H1 (cell line): ENCODE results near the gene ROGDI. TPM values are rescaled to one million over a fixed set of nuclear protein-coding genes. Genes with fewer than 3 reads are reported as not detected.

ENCODE experiments used
- CTCF ChIA-PET: fragments of 300-600 bp; sonication (Branson Sonifier 250); formaldehyde crosslinking; loops from one replicate; lab custom pipeline; 2021; ENCODE audit not compliant: partially characterized antibody; lab: Charles Lee
- POLR2A ChIA-PET: fragments of 300-600 bp; sonication (Branson Sonifier 250); formaldehyde crosslinking; loops from one replicate; lab custom pipeline; 2021; ENCODE audit warnings: inconsistent platforms; ENCODE audit not compliant: partially characterized antibody; lab: Charles Lee
- DNase-seq, 2 experiments: peaks; one replicate each; pipeline versions ENCODE4 v3.0.0 to v3.0.0-alpha.2; 2010 to 2022; ENCODE audit warnings: low spot score in 2 of 2, low read depth in 1 of 2, mixed read lengths in 1 of 2
- FAIRE-seq: peaks from 2 replicates; lab custom pipeline; 2011; peaks lifted over from hg19 to GRCh38; lab: Jason Lieb, UNC
- H2AFZ ChIP-seq: 2 replicates; pipeline ENCODE4 v1.8.1; 2012; ENCODE audit warnings: low read length, inconsistent platforms
- H2AK5ac ChIP-seq: 2 replicates; pipeline ENCODE4 v1.6.1; 2013; ENCODE audit warnings: low read depth, low read length
- H2BK120ac ChIP-seq: replicated peaks from 2 replicates; pipeline ENCODE3; 2013; ENCODE audit warnings: low read depth, low read length, inconsistent platforms
- H2BK12ac ChIP-seq: 2 replicates; pipeline ENCODE4 v1.6.1; 2013; ENCODE audit warnings: low read depth, low read length
- H2BK15ac ChIP-seq: 2 replicates; pipeline ENCODE4 v1.6.1; 2013; ENCODE audit warnings: low read length
- H2BK20ac ChIP-seq: 2 replicates; pipeline ENCODE4 v1.6.1; 2013; ENCODE audit warnings: low read length
- H2BK5ac ChIP-seq: 2 replicates; pipeline ENCODE4 v1.6.1; 2013; ENCODE audit warnings: low read depth, low read length
- H3K14ac ChIP-seq: 2 replicates; pipeline ENCODE4 v1.6.1; 2013; ENCODE audit warnings: inconsistent platforms; ENCODE audit not compliant: insufficient read length
- H3K18ac ChIP-seq: 2 replicates; pipeline ENCODE4 v1.6.1; 2013; ENCODE audit warnings: low read length; ENCODE audit errors: extremely low read depth
- H3K23ac ChIP-seq: 2 replicates; pipeline ENCODE4 v1.6.1; 2013; ENCODE audit warnings: inconsistent platforms; ENCODE audit not compliant: insufficient read length
- H3K23me2 ChIP-seq: 2 replicates; pipeline ENCODE4 v1.6.1; 2013; ENCODE audit warnings: low read depth, low read length
- H3K27ac ChIP-seq: 2 replicates; pipeline ENCODE4 v1.6.1; 2011; ENCODE audit warnings: low read depth, low read length, inconsistent platforms
- H3K27me3 ChIP-seq, 4 experiments: replicated peaks in 1 of 4; 1 replicate in 1 of 4; 2 replicates in 3 of 4; pipeline versions ENCODE4 v1.6.1 to v1.8.1; 2011 to 2013; ENCODE audit warnings: low read length in 3 of 4, mild to moderate bottlenecking in 3 of 4, inconsistent platforms in 2 of 4, mixed read lengths in 2 of 4, moderate library complexity in 1 of 4; ENCODE audit not compliant: control insufficient read depth in 3 of 4, insufficient read depth in 3 of 4; ENCODE audit errors: extremely low read depth in 1 of 4
- H3K36me3 ChIP-seq, 4 experiments: 2 replicates each; pipeline versions ENCODE4 v1.6.1 to v1.8.1; 2011 to 2013; ENCODE audit warnings: mild to moderate bottlenecking in 4 of 4, low read length in 3 of 4, moderate library complexity in 2 of 4, control low read depth in 1 of 4, inconsistent platforms in 1 of 4; ENCODE audit not compliant: insufficient read depth in 4 of 4, control insufficient read depth in 2 of 4
- H3K4ac ChIP-seq: replicated peaks from 2 replicates; pipeline ENCODE3; 2013; ENCODE audit warnings: low read length, low read depth, mixed read lengths, inconsistent platforms; ENCODE audit not compliant: insufficient read length
- H3K4me1 ChIP-seq, 4 experiments: replicated peaks in 1 of 4; 1 replicate in 1 of 4; 2 replicates in 3 of 4; pipeline versions ENCODE4 v1.6.1 to v1.8.1; 2011 to 2013; ENCODE audit warnings: low read length in 3 of 4, inconsistent platforms in 2 of 4, mixed read lengths in 1 of 4; ENCODE audit not compliant: insufficient read depth in 4 of 4, control insufficient read depth in 3 of 4
- H3K4me2 ChIP-seq, 2 experiments: 2 replicates each; pipeline versions ENCODE4 v1.6.1 to v1.8.1; 2011 to 2013; ENCODE audit warnings: low read depth in 2 of 2, low read length in 2 of 2, control low read depth in 1 of 2, inconsistent platforms in 1 of 2, mild to moderate bottlenecking in 1 of 2; ENCODE audit not compliant: insufficient read depth in 1 of 2
- H3K4me3 ChIP-seq, 4 experiments: fragments of 200-600, 300-600 bp in 1 of 4; sonication (generic), shearing (Covaris generic), sonication (Bioruptor Twin) in 1 of 4; 2 replicates each; pipeline versions ENCODE4 v1.5.1 to v1.8.1; 2011 to 2016; ENCODE audit warnings: low read length in 4 of 4, low read depth in 3 of 4, control low read depth in 2 of 4, inconsistent platforms in 2 of 4, mild to moderate bottlenecking in 2 of 4, mixed read lengths in 1 of 4, moderate library complexity in 1 of 4; ENCODE audit not compliant: insufficient read depth in 2 of 4; ENCODE audit errors: extremely low read depth in 1 of 4
- H3K56ac ChIP-seq: replicated peaks from 2 replicates; pipeline ENCODE3; 2013; ENCODE audit warnings: low read depth, mild to moderate bottlenecking, mixed read lengths, low read length, inconsistent platforms; ENCODE audit not compliant: insufficient read length
- H3K79me1 ChIP-seq: 2 replicates; pipeline ENCODE4 v1.6.1; 2013; ENCODE audit warnings: low read depth, low read length, control low read depth
- H3K79me2 ChIP-seq, 2 experiments: 2 replicates each; pipeline versions ENCODE4 v1.6.1 to v1.8.1; 2012 to 2013; ENCODE audit warnings: low read length in 2 of 2, mild to moderate bottlenecking in 2 of 2, inconsistent platforms in 1 of 2; ENCODE audit not compliant: insufficient read depth in 2 of 2, control insufficient read depth in 1 of 2
- H3K9ac ChIP-seq, 4 experiments: replicated peaks in 1 of 4; 1 replicate in 1 of 4; 2 replicates in 3 of 4; pipeline versions ENCODE4 v1.6.1 to v1.8.1; 2011 to 2013; ENCODE audit warnings: low read depth in 3 of 4, low read length in 3 of 4, control low read depth in 2 of 4, mild to moderate bottlenecking in 2 of 4, moderate library complexity in 2 of 4, inconsistent platforms in 1 of 4; ENCODE audit errors: extremely low read depth in 1 of 4
- H3K9me3 ChIP-seq, 2 experiments: 2 replicates each; pipeline versions ENCODE4 v1.6.1 to v1.8.1; 2012 to 2013; ENCODE audit warnings: mild to moderate bottlenecking in 2 of 2, moderate library complexity in 2 of 2, control low read depth in 1 of 2, inconsistent platforms in 1 of 2, low read depth in 1 of 2, low read length in 1 of 2, mixed read lengths in 1 of 2; ENCODE audit not compliant: insufficient read depth in 2 of 2
- H4K20me1 ChIP-seq, 2 experiments: replicated peaks in 1 of 2; 2 replicates each; pipeline versions ENCODE3 to v1.8.1; 2011 to 2013; ENCODE audit warnings: inconsistent platforms in 2 of 2, low read length in 2 of 2, mild to moderate bottlenecking in 1 of 2; ENCODE audit not compliant: insufficient read depth in 2 of 2, control insufficient read depth in 1 of 2
- H4K5ac ChIP-seq: 2 replicates; pipeline ENCODE4 v1.6.1; 2013; ENCODE audit warnings: low read length, low read depth, mixed read lengths, inconsistent platforms; ENCODE audit not compliant: insufficient read length
- H4K8ac ChIP-seq: 2 replicates; pipeline ENCODE4 v1.8.0; 2013; ENCODE audit warnings: mild to moderate bottlenecking, moderate library complexity, low read length, inconsistent platforms; ENCODE audit not compliant: insufficient read depth; ENCODE audit errors: extremely low read depth
- H4K91ac ChIP-seq: replicated peaks from 2 replicates; pipeline ENCODE3; 2013; ENCODE audit warnings: low read length, mixed read lengths, inconsistent platforms; ENCODE audit not compliant: insufficient read length
- CEBPB ChIP-seq: IDR thresholded peaks from 2 replicates; pipeline ENCODE4 v1.6.1; 2012; ENCODE audit warnings: low read depth, low read length
- GTF2F1 ChIP-seq: IDR thresholded peaks from 2 replicates; pipeline ENCODE4 v1.6.1; 2012; ENCODE audit warnings: low read depth, low read length, improper control_type of control experiment, borderline replicate concordance
- HDAC2 ChIP-seq, 2 experiments: fragments of 300-600 bp in 1 of 2; sonication (generic) in 1 of 2; IDR thresholded peaks; 2 replicates each; pipeline ENCODE4 v1.6.1; 2011 to 2012; ENCODE audit warnings: low read depth in 2 of 2, low read length in 2 of 2, mild to moderate bottlenecking in 2 of 2, moderate library complexity in 2 of 2, borderline replicate concordance in 1 of 2, inconsistent platforms in 1 of 2
- NRF1 ChIP-seq: IDR thresholded peaks from 2 replicates; pipeline ENCODE4 v1.6.1; 2011; ENCODE audit warnings: mild to moderate bottlenecking, low read depth, low read length, improper control_type of control experiment
- SP1 ChIP-seq: IDR thresholded peaks from 2 replicates; pipeline ENCODE4 v1.6.1; 2011; ENCODE audit warnings: low read depth, low read length
- SRF ChIP-seq: IDR thresholded peaks from 2 replicates; pipeline ENCODE4 v1.6.1; 2011; ENCODE audit warnings: mild to moderate bottlenecking, low read depth, low read length, moderate library complexity
- WGBS, 2 experiments: shearing (Covaris generic) in 1 of 2; methylation state at CpG; one replicate each; pipeline versions ENCODE4 v1.1.6 to v1.1.7; 2013 to 2015; ENCODE audit warnings: low lambda C conversion rate in 2 of 2, mixed read lengths in 2 of 2, inconsistent platforms in 1 of 2, low coverage in 1 of 2, missing lambda C conversion rate in 1 of 2; ENCODE audit not compliant: insufficient replicate concordance in 2 of 2, insufficient coverage in 1 of 2, insufficient read length in 1 of 2; ENCODE audit errors: extremely low coverage in 1 of 2, missing lambda C conversion rate in 1 of 2; 5-methylcytosine and 5-hydroxymethylcytosine counted together
- polyA plus RNA-seq, 7 experiments: library from polyadenylated mRNA; depleted of rRNA in 3 of 7; stranded (reverse) in 5 of 7; unstranded in 2 of 7; fragments of >200 nt in 5 of 7; fragments of 200-250 nt in 2 of 7; gene quantifications; 1 replicate in 5 of 7; 2 replicates in 1 of 7; 4 replicates in 1 of 7; pipeline versions ENCODE4 v1.2.1 to v1.2.3, GENCODE V29; 2011 to 2013; ENCODE audit warnings: missing spikeins in 2 of 7, mixed read lengths in 2 of 7
- total RNA-seq: library from RNA; stranded (reverse); fragmentation: NEBNext Ultra II Directional; extraction: Animal tissue kit (Norgen Biotek cat#: 25700); gene quantifications from 2 replicates; pipeline ENCODE4 v1.2.1, GENCODE V29; 2021

The ROGDI gene
- total and polyA plus RNA-seq, 2 of the 8 experiments (the other 6 are each of a cell fraction or from before 2014, with no cell fraction given), result 27.4 to 68.4 TPM

- FAIRE-seq (no peak), DNase-seq (no peak)
- Histone ChIP-seq H3K4me3 (no peak overlapping the region), H2BK20ac (no peak overlapping the region), H3K4me2 (no peak overlapping the region; a peak in 1 of 4 replicates), H2AFZ (no peak overlapping the region), H3K23me2 (peaks cover 8% of the 10 kb centered on the region; the same call in 1 of the 2 replicates), H3K79me1 (no peaks in the 10 kb centered on the region), H2BK5ac (no peak overlapping the region), H4K8ac (no peak overlapping the region; the same call in 1 of the 2 replicates), H3K9me3 (no peaks in the 10 kb centered on the region), H3K18ac (no peak overlapping the region), H3K14ac (no peak overlapping the region), H4K5ac (no peak overlapping the region), H2AK5ac (no peak overlapping the region), H3K56ac (no peak overlapping the region), H3K4me1 (peaks cover 0 to 14% (median 8%) of the 10 kb centered on the region in 4 experiments; a peak in 4 of 7 replicates), H3K36me3 (peaks cover 3 to 26% (median 10%) of the 10 kb centered on the region in 4 experiments), H4K20me1 (peaks cover 0 to 7% of the 10 kb centered on the region in 2 experiments), H3K23ac (no peak overlapping the region), H2BK12ac (no peak overlapping the region), H3K9ac (no peak overlapping the region), H2BK15ac (no peak overlapping the region), H4K91ac (no peak overlapping the region), H3K27ac (no peak overlapping the region), H3K4ac (no peak overlapping the region), H3K27me3 (no peaks in the 10 kb centered on the region), H3K79me2 (no peaks in the 10 kb centered on the region), H2BK120ac (no peak overlapping the region)
- ChIA-PET CTCF (interaction anchor here (0.6 to 1.2 kb wide), 4 partner anchors 11 to 94 kb away, joined by 3 to 4 read pairs (median 3); no protein-coding TSS in a partner anchor), POLR2A (interaction anchor here (1.0 to 2.9 kb wide), 6 partner anchors 11 to 113 kb away, joined by 3 to 21 read pairs (median 4); partner anchors contain the start of genes ANKS3 and DNAAF8)
- 89% methylated on average over 26 of the region's 26 CpGs; no CpG with 5 or more reads in 1 of the 2 experiments for WGBS, 2 experiments
- TF ChIP-seq SRF, result no peak
- no peak for TF ChIP-seq CEBPB
- no peak for TF ChIP-seq SP1
- TF ChIP-seq NRF1, result no peak
- no peak for TF ChIP-seq HDAC2 (IDR thresholded peaks at IDR 0.05; ENCODE audit: borderline replicate concordance in 1 of 2, low read depth in 2 of 2, low read length in 2 of 2)
- TF ChIP-seq GTF2F1, result no peak
Observed at GRCh38 chr16:4803898-4804762, 1.7 kb upstream of the ROGDI start.
